ENCODE measurements around the gene NIPAL1.

The NIPAL1 gene

GRCh38 chr4:48015216-48015615 lies 1.4 kb upstream of the NIPAL1 start:
- Mint-ChIP-seq H3K4me1 (ENCODE audit: low read depth) (peaks cover 14% of the 10 kb centered on the region), H3K9me3 (ENCODE audit: low read depth) (no peaks in the 10 kb centered on the region), H3K27ac (no peak overlapping the region), H3K36me3 (no peaks in the 10 kb centered on the region), H3K27me3 (peaks cover 6% of the 10 kb centered on the region), H3K4me3 (no peak overlapping the region)

- Mint-ChIP-seq H3K36me3 (no peaks in the 10 kb centered on the region), H3K4me3 (peak overlapping the region; percentile 90), H3K4me1 (ENCODE audit: low read depth) (peaks cover 14% of the 10 kb centered on the region), H3K9me3 (ENCODE audit: low read depth) (no peaks in the 10 kb centered on the region), H3K27ac (peak overlapping the region; percentile 54), H3K27me3 (peaks cover 4% of the 10 kb centered on the region)
Measured at GRCh38 chr4:48015678-48016077, 894 bp upstream of the NIPAL1 start.

DNA sequence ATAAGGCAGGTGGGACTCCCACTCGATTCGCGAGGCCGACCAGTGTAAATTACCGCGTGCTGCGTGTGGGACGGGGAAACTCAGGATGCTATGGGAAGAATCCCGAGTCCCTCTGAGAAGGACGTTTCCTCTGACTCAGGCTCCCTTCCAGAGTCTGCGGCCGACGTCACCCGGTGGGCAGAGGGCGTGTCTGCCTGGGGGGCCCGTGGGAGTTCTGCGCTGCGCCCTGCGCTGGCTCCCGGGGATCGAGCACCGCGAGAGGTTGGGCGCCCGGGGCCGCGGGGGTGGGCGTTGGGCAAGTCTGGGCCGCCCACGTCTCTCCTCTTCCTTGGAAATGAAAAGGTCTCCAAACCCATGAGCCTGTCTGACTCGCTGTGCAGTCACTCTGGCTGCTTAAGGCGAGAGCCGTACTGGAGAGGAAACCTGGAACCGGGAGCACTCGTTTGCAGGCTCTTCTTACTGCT lies 568 bp downstream of the NIPAL1 start:
- H3K9me3 Mint-ChIP-seq (ENCODE audit: low read depth) = no peaks in the 10 kb centered on the region
- no peaks in the 10 kb centered on the region for H3K36me3 Mint-ChIP-seq
- H3K27ac Mint-ChIP-seq = no peak overlapping the region
- H3K4me1 Mint-ChIP-seq (ENCODE audit: low read depth) = peaks cover 25% of the 10 kb centered on the region
- peak overlapping the region; percentile 90 for H3K4me3 Mint-ChIP-seq
- peaks cover 2% of the 10 kb centered on the region for H3K27me3 Mint-ChIP-seq

DNA sequence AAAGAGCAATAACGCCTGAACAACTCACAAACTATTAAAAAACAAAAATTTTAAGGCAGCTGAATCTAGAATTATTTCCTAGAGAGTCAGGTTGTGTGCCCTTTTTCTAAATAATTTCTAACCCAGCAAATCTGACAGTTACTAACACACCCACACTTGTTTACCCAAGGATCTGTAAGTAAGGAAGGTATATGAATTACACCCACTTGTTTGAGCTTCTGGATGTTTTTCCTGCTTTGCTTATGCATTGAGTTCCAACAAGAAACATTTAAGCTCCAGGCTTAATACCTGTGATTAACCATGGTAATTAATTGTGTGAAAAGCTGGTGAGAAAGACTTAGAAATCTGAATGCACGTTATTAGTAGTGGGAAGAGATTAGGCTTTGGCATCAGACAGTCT lies 1.5 kb downstream of the NIPAL1 start:
- H3K9me3 Mint-ChIP-seq (ENCODE audit: low read depth) = no peaks in the 10 kb centered on the region
- H3K27me3 Mint-ChIP-seq = peaks cover 2% of the 10 kb centered on the region
- peak overlapping the region; percentile 23 for H3K4me3 Mint-ChIP-seq
- H3K27ac Mint-ChIP-seq = no peak overlapping the region
- no peaks in the 10 kb centered on the region for H3K36me3 Mint-ChIP-seq
- H3K4me1 Mint-ChIP-seq (ENCODE audit: low read depth) = peaks cover 25% of the 10 kb centered on the region

DNA sequence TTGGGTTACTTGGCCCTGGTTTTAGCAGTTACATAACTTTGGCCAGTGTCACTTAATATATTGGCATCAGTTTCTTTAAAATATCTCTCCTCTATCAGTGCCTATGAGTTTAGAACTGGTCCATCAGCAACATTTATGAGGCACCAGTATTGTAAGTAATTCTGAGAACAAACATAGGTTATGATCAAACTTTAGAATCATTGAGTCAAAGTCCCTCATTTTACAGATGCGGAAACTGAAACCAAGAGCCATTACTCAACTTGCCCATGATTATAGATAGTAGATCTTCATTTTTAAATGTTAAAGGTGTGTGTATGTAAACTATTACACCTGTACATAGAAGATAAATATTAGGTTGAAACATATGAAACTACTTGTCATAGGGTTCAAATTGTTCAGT lies 4.5 kb downstream of the NIPAL1 start:
- no peak overlapping the region for H3K4me3 Mint-ChIP-seq
- no peak overlapping the region for H3K27ac Mint-ChIP-seq
- H3K4me1 Mint-ChIP-seq (ENCODE audit: low read depth) = peaks cover 20% of the 10 kb centered on the region
- no peaks in the 10 kb centered on the region for H3K9me3 Mint-ChIP-seq (ENCODE audit: low read depth)
- H3K27me3 Mint-ChIP-seq = peaks cover 4% of the 10 kb centered on the region
- H3K36me3 Mint-ChIP-seq = peaks cover 3% of the 10 kb centered on the region

DNA sequence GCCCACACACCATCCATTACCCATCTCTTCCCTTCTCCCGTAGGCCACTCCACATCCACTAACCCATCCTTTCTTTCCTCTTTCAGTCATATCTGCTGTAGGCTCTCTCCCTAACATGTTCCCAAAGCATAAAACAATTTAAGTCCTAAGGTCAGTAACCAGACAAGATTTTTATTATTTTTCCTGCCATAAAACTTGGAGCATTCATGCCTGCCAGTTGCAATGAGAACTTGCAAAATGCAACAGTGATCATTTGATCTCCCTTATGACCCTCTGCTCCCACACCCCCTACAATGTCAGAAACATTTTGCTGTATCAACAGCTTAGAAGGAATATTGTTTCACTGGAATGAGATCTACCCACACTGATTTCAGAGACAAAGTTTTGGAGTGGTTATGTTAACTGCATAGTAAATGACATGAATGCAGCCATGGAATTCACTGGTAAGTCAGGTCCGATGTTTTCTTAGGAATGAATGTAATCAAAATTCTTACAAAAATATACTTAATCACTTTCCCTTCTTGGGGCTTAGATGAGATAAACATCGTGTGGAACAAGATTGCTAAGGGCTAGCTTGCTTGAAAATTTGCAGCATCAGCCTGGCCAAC lies 5.7 kb downstream of the NIPAL1 start:
- Mint-ChIP-seq H3K9me3 (ENCODE audit: low read depth) (no peaks in the 10 kb centered on the region), H3K27me3 (peaks cover 4% of the 10 kb centered on the region), H3K27ac (no peak overlapping the region), H3K4me3 (no peak overlapping the region), H3K36me3 (peaks cover 3% of the 10 kb centered on the region), H3K4me1 (ENCODE audit: low read depth) (peaks cover 18% of the 10 kb centered on the region)

DNA sequence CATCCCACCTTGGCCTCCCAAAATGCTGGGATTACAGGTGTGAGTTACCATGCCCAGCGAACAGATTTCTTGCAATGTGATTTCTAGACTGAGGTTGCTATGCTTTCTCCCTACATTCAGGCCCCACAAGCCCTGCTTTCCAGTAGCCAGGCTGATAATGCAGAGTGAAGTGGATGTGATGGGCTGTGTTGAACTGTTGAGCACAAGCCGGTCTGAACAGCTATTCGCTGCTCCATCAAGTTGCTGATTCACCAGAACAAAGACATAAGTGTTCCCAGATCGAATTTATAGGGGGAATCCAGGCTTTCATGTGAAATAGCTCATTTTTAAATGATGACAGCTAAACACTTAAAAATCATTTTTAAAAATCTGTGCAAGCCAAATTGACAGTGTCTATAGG lies 8.0 kb downstream of the NIPAL1 start:
- Mint-ChIP-seq H3K27me3 (peaks cover 4% of the 10 kb centered on the region), H3K36me3 (peaks cover 3% of the 10 kb centered on the region), H3K4me1 (ENCODE audit: low read depth) (peaks cover 29% of the 10 kb centered on the region), H3K9me3 (ENCODE audit: low read depth) (no peaks in the 10 kb centered on the region), H3K27ac (no peak overlapping the region), H3K4me3 (no peak overlapping the region)

- Mint-ChIP-seq H3K36me3 (peaks cover 3% of the 10 kb centered on the region), H3K27me3 (peaks cover 4% of the 10 kb centered on the region), H3K4me1 (ENCODE audit: low read depth) (peaks cover 27% of the 10 kb centered on the region), H3K9me3 (ENCODE audit: low read depth) (no peaks in the 10 kb centered on the region), H3K4me3 (no peak overlapping the region), H3K27ac (no peak overlapping the region)
Measured at GRCh38 chr4:48025005-48025404, 8.4 kb downstream of the NIPAL1 start.

DNA sequence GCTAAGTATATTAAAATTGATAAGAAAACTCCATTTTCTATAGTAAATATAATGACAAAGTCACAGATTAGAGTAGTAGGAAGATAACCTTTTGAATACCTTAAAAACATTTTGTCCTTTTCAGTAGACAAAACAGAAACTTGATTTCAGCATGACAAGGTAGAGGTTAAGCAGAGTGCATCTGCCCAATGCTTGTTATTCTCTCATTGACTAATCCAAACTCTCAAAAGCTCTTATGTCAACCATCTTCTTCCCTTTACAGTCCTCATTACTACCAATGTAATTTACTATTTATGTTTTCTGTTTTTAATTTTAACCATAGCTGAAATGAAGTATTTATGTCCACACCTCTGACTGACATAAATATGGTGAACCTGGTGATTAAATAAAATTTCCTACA lies 11.1 kb downstream of the NIPAL1 start:
- Mint-ChIP-seq H3K9me3 (ENCODE audit: low read depth) (no peaks in the 10 kb centered on the region), H3K4me1 (ENCODE audit: low read depth) (peaks cover 17% of the 10 kb centered on the region), H3K27me3 (peaks cover 4% of the 10 kb centered on the region), H3K36me3 (peaks cover 3% of the 10 kb centered on the region), H3K4me3 (no peak overlapping the region), H3K27ac (no peak overlapping the region)

DNA sequence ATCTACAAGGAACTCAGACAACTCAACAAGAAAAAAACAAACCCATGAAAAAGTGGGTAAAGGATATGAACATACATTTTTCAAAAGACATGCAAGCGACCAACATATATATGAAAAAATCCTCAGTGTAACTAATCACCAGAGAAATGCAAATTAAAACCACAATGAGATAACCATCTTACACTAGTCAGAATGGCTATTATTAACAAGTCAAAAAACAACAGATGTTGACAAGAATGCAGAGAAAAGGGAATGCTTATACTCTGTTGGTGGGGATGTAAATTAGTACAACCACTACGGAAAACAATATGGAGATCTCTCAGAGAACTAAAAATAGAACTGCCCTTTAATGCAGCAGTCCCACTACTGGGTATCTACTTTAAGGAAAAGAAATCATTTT lies 12.1 kb downstream of the NIPAL1 start:
- Mint-ChIP-seq H3K27me3 (peaks cover 2% of the 10 kb centered on the region), H3K27ac (peak overlapping the region; percentile 23), H3K36me3 (peaks cover 3% of the 10 kb centered on the region), H3K4me3 (no peak overlapping the region), H3K4me1 (ENCODE audit: low read depth) (peaks cover 20% of the 10 kb centered on the region), H3K9me3 (ENCODE audit: low read depth) (no peaks in the 10 kb centered on the region)

DNA sequence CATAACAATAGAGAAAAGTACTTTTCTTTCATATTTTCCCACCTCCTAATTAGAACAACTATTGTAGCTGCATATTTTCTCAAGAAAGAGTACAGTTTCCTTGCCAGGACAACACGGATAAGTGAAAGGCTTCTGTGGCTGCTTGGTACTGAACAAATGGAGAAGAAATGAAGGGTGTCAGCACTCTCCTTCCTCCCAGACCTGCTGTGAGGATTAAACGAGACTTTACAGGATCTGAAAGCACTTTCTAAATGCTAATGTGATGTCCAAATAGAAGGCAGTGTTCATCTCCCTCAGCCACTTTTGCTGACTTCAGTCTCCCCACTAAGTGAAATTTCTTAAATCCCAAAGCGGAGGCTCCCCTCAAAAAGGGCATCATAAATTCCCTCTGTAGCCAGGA lies 13.9 kb downstream of the NIPAL1 start:
- Mint-ChIP-seq H3K4me1 (ENCODE audit: low read depth) (peaks cover 38% of the 10 kb centered on the region), H3K9me3 (ENCODE audit: low read depth) (no peaks in the 10 kb centered on the region), H3K27me3 (peaks cover 2% of the 10 kb centered on the region), H3K36me3 (peaks cover 3% of the 10 kb centered on the region), H3K4me3 (no peak overlapping the region), H3K27ac (no peak overlapping the region)

GRCh38 chr4:48031802-48032525 lies 15.4 kb downstream of the NIPAL1 start:
- Mint-ChIP-seq H3K27me3 (no peaks in the 10 kb centered on the region), H3K27ac (no peak overlapping the region), H3K36me3 (no peaks in the 10 kb centered on the region), H3K4me3 (no peak overlapping the region), H3K4me1 (ENCODE audit: low read depth) (peaks cover 51% of the 10 kb centered on the region), H3K9me3 (ENCODE audit: low read depth) (no peaks in the 10 kb centered on the region)

- Mint-ChIP-seq H3K27me3 (no peaks in the 10 kb centered on the region), H3K9me3 (ENCODE audit: low read depth) (no peaks in the 10 kb centered on the region), H3K4me3 (no peak overlapping the region), H3K4me1 (ENCODE audit: low read depth) (peaks cover 55% of the 10 kb centered on the region), H3K27ac (no peak overlapping the region), H3K36me3 (no peaks in the 10 kb centered on the region)
Measured at GRCh38 chr4:48032721-48033120, 16.1 kb downstream of the NIPAL1 start.

- H3K36me3 Mint-ChIP-seq = no peaks in the 10 kb centered on the region
- no peaks in the 10 kb centered on the region for H3K9me3 Mint-ChIP-seq (ENCODE audit: low read depth)
- H3K27ac Mint-ChIP-seq = peak overlapping the region; percentile 93
- no peaks in the 10 kb centered on the region for H3K27me3 Mint-ChIP-seq
- no peak overlapping the region for H3K4me3 Mint-ChIP-seq
- H3K4me1 Mint-ChIP-seq (ENCODE audit: low read depth) = peaks cover 52% of the 10 kb centered on the region
Measured at GRCh38 chr4:48033412-48033811, 16.8 kb downstream of the NIPAL1 start.

DNA sequence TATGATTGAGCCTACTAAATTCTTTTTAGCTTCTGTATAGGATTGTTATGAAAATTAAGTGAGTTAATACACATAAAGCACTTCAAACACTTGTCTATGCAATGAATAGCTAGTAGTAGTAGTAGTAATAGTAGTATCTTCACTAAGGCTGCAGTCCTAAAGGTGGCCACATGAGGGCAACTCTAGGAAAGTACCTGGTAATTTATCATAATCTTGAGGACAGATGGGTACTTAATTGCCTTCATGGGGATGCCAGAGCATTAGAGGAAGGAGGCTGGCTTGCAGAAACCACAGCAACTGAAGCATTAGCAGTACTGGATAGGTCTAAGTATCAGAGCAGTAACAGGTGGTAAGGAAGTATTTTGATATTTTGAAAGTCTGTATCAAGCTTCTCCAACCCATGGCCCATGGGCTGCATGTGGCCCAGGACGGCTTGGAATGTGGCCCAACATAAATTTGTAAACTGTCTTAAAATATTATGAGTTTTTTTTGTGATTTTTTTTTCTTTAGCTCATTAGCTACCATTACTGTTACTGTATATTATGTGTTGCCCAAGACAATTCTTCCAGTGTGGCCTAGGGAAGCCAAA lies 17.3 kb downstream of the NIPAL1 start:
- H3K36me3 Mint-ChIP-seq = peaks cover 2% of the 10 kb centered on the region
- no peaks in the 10 kb centered on the region for H3K9me3 Mint-ChIP-seq (ENCODE audit: low read depth)
- H3K4me3 Mint-ChIP-seq = peak overlapping the region; percentile 43
- peaks cover 47% of the 10 kb centered on the region for H3K4me1 Mint-ChIP-seq (ENCODE audit: low read depth)
- no peaks in the 10 kb centered on the region for H3K27me3 Mint-ChIP-seq
- peak overlapping the region; percentile 93 for H3K27ac Mint-ChIP-seq

Measured in activated naive CD8-positive, alpha-beta T cell (primary cell).